ENCODE results near the gene DNAJB4.
"Not testable (repeated sequence)": the region's sequence is repeated elsewhere in the genome, so short reads cannot be mapped to it uniquely, and the experiment has no call there.

The DNAJB4 gene

GRCh38 chr1:78040484-78041089, 35.8 kb downstream of the DNAJB4 start:
- no peak for DNase-seq

GRCh38 chr1:78043436-78043835, 38.7 kb downstream of the DNAJB4 start:
- no peak for DNase-seq

- DNase-seq: no peak
Measured at GRCh38 chr1:78044796-78045562, 40.2 kb downstream of the DNAJB4 start.

- no peak for DNase-seq
Measured at GRCh38 chr1:78045563-78045925, 40.8 kb downstream of the DNAJB4 start.

GRCh38 chr1:78045926-78046778, 41.4 kb downstream of the DNAJB4 start, which contains the start of gene GIPC2:
Gene GIPC2, plus strand, starts transcription at chr1:78045966. Its CDS starts 129 bp downstream, at chr1:78046095.
- DNase-seq: peak; percentile 27

- no peak for DNase-seq
Measured at GRCh38 chr1:78047106-78047505, 42.4 kb downstream of the DNAJB4 start.

- DNase-seq: no peak
Measured at GRCh38 chr1:78047631-78048030, 42.9 kb downstream of the DNAJB4 start.

GRCh38 chr1:78048446-78048845, 43.7 kb downstream of the DNAJB4 start:
- no peak for DNase-seq

GRCh38 chr1:78049396-78049795, 44.7 kb downstream of the DNAJB4 start:
- DNase-seq: no peak

GRCh38 chr1:78051005-78051404, 46.3 kb downstream of the DNAJB4 start:
- DNase-seq: no peak

GRCh38 chr1:78052685-78053405, 48.1 kb downstream of the DNAJB4 start:
- no peak for DNase-seq

GRCh38 chr1:78053498-78053897, 48.8 kb downstream of the DNAJB4 start:
- DNase-seq: no peak

GRCh38 chr1:78054559-78054958, 49.8 kb downstream of the DNAJB4 start:
- DNase-seq: no peak

- no peak for DNase-seq
Measured at GRCh38 chr1:78054972-78055371, 50.2 kb downstream of the DNAJB4 start.

GRCh38 chr1:78055565-78056132, 50.9 kb downstream of the DNAJB4 start:
- no peak for DNase-seq

- DNase-seq: no peak
Measured at GRCh38 chr1:78058670-78059069, 53.9 kb downstream of the DNAJB4 start.

GRCh38 chr1:78060857-78061563, 56.3 kb downstream of the DNAJB4 start:
- DNase-seq: no peak

- DNase-seq: no peak
Measured at GRCh38 chr1:78061825-78062523, 57.2 kb downstream of the DNAJB4 start.

GRCh38 chr1:78064886-78065285, 60.1 kb downstream of the DNAJB4 start:
- not testable (repeated sequence) for DNase-seq
